ENCODE results near the gene PPP6R1. TPM values are rescaled to one million over a fixed set of nuclear protein-coding genes. Genes with fewer than 3 reads are reported as not detected.
A peak's percentile ranks its signal among the peaks of the same experiment; 100 is the strongest.

Gene PPP6R1
- total RNA-seq, 3 donors from 2014 or later = 60.0 to 72.9 (median 65.9) TPM

DNA sequence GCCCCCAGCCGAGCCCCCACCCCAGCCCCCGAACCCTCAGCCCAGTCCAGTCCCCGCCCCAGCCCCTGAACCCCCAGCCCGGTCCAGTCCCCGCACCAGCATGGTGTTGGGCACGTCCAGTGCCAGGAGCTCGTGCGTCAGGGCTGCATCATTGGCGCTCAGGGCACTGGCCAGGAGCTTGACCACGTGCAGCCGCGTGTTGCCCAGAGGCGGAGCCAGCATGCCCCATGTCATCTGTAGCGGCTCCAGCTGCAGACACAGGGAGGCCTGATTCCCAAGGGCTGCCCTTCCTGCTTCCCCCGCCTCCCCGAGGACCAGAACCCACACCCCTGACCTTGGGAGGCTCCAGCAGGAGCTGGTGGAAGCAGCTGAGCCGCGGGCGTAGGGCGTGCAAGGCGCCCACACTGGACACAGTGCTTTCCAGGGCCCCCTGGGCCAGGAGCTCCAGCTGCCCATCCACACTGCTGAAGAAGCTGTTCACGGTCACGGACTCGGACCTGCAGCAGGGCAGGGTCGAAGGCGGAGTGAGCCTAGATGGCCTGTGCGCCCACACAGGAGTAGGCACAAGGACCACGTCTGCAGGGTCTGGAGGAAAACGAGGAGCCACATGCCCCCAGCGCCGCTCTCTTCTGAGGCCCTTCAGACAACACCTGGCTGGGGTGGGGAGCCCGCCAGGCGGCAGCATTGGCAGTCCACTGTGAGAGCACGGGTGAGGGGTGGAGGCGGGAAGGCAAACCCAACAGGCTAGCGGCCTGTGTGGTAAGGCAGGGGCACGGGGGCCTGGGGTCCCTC is 17.5 kb downstream of the PPP6R1 start:
- intact Hi-C loops (cut with DNase I, micrococcal nuclease) = no loop called here
- H3K4me3 ChIP-seq = no peak overlapping the region
- peaks cover 17% of the 10 kb centered on the region for H3K36me3 ChIP-seq (ENCODE audit: low read depth)
- peak in 2 of 3 donors; percentile 23 to 52 for DNase-seq
- no peaks in the 10 kb centered on the region for H3K9me3 ChIP-seq
- H3K4me1 ChIP-seq (ENCODE audit: low read depth) = no peaks in the 10 kb centered on the region
- ATAC-seq = no peak
- TF ChIP-seq, protein P1, sequence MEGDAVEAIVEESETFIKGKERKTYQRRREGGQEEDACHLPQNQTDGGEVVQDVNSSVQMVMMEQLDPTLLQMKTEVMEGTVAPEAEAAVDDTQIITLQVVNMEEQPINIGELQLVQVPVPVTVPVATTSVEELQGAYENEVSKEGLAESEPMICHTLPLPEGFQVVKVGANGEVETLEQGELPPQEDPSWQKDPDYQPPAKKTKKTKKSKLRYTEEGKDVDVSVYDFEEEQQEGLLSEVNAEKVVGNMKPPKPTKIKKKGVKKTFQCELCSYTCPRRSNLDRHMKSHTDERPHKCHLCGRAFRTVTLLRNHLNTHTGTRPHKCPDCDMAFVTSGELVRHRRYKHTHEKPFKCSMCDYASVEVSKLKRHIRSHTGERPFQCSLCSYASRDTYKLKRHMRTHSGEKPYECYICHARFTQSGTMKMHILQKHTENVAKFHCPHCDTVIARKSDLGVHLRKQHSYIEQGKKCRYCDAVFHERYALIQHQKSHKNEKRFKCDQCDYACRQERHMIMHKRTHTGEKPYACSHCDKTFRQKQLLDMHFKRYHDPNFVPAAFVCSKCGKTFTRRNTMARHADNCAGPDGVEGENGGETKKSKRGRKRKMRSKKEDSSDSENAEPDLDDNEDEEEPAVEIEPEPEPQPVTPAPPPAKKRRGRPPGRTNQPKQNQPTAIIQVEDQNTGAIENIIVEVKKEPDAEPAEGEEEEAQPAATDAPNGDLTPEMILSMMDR (IDR thresholded peaks at IDR 0.05) = no peak

- peaks cover 17% of the 10 kb centered on the region for H3K36me3 ChIP-seq (ENCODE audit: low read depth)
- TF ChIP-seq, protein P1 (IDR thresholded peaks at IDR 0.05) = no peak
- DNase-seq = no peak
Measured at GRCh38 chr19:55240713-55241020, 18.1 kb downstream of the PPP6R1 start.

DNA sequence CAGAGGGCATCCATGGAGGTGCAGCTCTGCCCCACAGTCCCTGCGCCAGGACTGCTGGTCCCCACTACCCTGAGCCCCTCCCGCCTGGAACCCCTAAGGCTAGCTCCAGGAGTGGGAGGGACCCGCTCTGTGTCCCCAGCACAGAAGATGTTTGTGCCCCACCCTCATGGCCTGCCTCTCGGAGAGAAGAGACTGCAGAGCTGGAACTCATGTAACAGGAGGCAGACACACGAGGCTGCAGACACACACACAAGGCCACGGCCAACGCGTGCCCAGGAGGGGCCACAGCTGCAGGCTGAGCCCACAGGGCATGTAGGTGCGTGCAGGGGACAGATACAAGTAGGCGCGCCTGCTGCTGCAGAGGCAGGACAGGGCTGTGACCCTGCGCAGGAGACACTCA is 19.8 kb downstream of the PPP6R1 start:
- H3K9me3 ChIP-seq = no peaks in the 10 kb centered on the region
- no peak for ATAC-seq
- H3K4me3 ChIP-seq = no peak overlapping the region
- TF ChIP-seq, protein P1 (IDR thresholded peaks at IDR 0.05) = no peak
- no peak for DNase-seq
- peaks cover 13% of the 10 kb centered on the region for H3K36me3 ChIP-seq (ENCODE audit: low read depth)
- no peaks in the 10 kb centered on the region for H3K4me1 ChIP-seq (ENCODE audit: low read depth)
- intact Hi-C loops (cut with DNase I, micrococcal nuclease) = no loop called here

More at GRCh38 chr19:55240713-55241020, 18.1 kb downstream of the PPP6R1 start:
- ATAC-seq = no peak
- no peak overlapping the region for H3K4me3 ChIP-seq
- intact Hi-C loops (cut with DNase I, micrococcal nuclease) = no loop called here
- no peaks in the 10 kb centered on the region for H3K4me1 ChIP-seq (ENCODE audit: low read depth)
- no peaks in the 10 kb centered on the region for H3K9me3 ChIP-seq

- no peak for DNase-seq
- intact Hi-C loops (cut with DNase I, micrococcal nuclease) = no loop called here
- TF ChIP-seq, protein P1 (IDR thresholded peaks at IDR 0.05) = no peak
Measured at GRCh38 chr19:55238030-55238429, 20.8 kb downstream of the PPP6R1 start.

GRCh38 chr19:55232986-55233385 is 25.8 kb downstream of the PPP6R1 start:
- no peaks in the 10 kb centered on the region for H3K4me1 ChIP-seq (ENCODE audit: low read depth)
- intact Hi-C loops (cut with DNase I, micrococcal nuclease) = no loop called here
- no peak for DNase-seq
- H3K9me3 ChIP-seq = no peaks in the 10 kb centered on the region
- TF ChIP-seq, protein P1 (IDR thresholded peaks at IDR 0.05) = no peak
- H3K36me3 ChIP-seq (ENCODE audit: low read depth) = peaks cover 14% of the 10 kb centered on the region
- no peak overlapping the region for H3K4me3 ChIP-seq
- no peak for ATAC-seq

More at GRCh38 chr19:55238030-55238429, 20.8 kb downstream of the PPP6R1 start:
- peaks cover 13% of the 10 kb centered on the region for H3K36me3 ChIP-seq (ENCODE audit: low read depth)
- H3K4me1 ChIP-seq (ENCODE audit: low read depth) = no peaks in the 10 kb centered on the region
- ATAC-seq = no peak
- H3K9me3 ChIP-seq = no peaks in the 10 kb centered on the region
- H3K4me3 ChIP-seq = no peak overlapping the region

Measured in mucosa of descending colon (tissue), 3 donors.